H9 (cell line): ENCODE data around the gene COPB2. TPM values are rescaled to one million over a fixed set of nuclear protein-coding genes. Genes with fewer than 3 reads are reported as not detected.

Source experiments
- DNase-seq: peaks from one replicate; pipeline ENCODE4 v3.0.0-alpha.2; 2017
- H2AFZ ChIP-seq: one replicate; pipeline ENCODE4 v1.6.1; 2013; ENCODE audit warnings: mild to moderate bottlenecking, low read length, control low read depth, moderate library complexity
- H2AK5ac ChIP-seq: 2 replicates; pipeline ENCODE4 v1.6.1; 2013; ENCODE audit warnings: low read length, control low read depth, mixed read lengths; ENCODE audit not compliant: insufficient read length
- H2BK120ac ChIP-seq: one replicate; pipeline ENCODE4 v1.6.1; 2013; ENCODE audit warnings: low read depth, mild to moderate bottlenecking, low read length, control low read depth, inconsistent platforms; ENCODE audit not compliant: poor library complexity, severe bottlenecking
- H2BK12ac ChIP-seq: 2 replicates; pipeline ENCODE4 v1.6.1; 2013; ENCODE audit warnings: low read length, control low read depth, mixed read lengths, low read depth; ENCODE audit not compliant: insufficient read length
- H2BK15ac ChIP-seq: 2 replicates; pipeline ENCODE4 v1.6.1; 2013; ENCODE audit warnings: low read depth, low read length, control low read depth
- H2BK20ac ChIP-seq: one replicate; pipeline ENCODE4 v1.6.1; 2013; ENCODE audit warnings: low read depth, mild to moderate bottlenecking, low read length, control low read depth, inconsistent platforms; ENCODE audit not compliant: poor library complexity, severe bottlenecking
- H2BK5ac ChIP-seq: 2 replicates; pipeline ENCODE4 v1.6.1; 2013; ENCODE audit warnings: low read length, control low read depth, mixed read lengths; ENCODE audit not compliant: insufficient read length
- H3K14ac ChIP-seq: 2 replicates; pipeline ENCODE4 v1.6.1; 2013; ENCODE audit warnings: low read length, control low read depth; ENCODE audit not compliant: insufficient read depth
- H3K18ac ChIP-seq: 2 replicates; pipeline ENCODE4 v1.6.1; 2013; ENCODE audit warnings: low read depth, mild to moderate bottlenecking, mixed read lengths, low read length, control low read depth; ENCODE audit not compliant: insufficient read length
- H3K23ac ChIP-seq: 2 replicates; pipeline ENCODE4 v1.6.1; 2013; ENCODE audit warnings: low read length, control low read depth, mixed read lengths, low read depth; ENCODE audit not compliant: insufficient read length
- H3K23me2 ChIP-seq: 2 replicates; pipeline ENCODE4 v1.6.1; 2013; ENCODE audit warnings: low read depth, mild to moderate bottlenecking, mixed read lengths, low read length, control low read depth; ENCODE audit not compliant: insufficient read length, poor library complexity, severe bottlenecking
- H3K27ac ChIP-seq: 2 replicates; pipeline ENCODE4 v1.5.1; 2013; ENCODE audit warnings: low read length, control low read depth, mixed read lengths, low read depth; ENCODE audit not compliant: insufficient read length
- H3K27me3 ChIP-seq: 2 replicates; pipeline ENCODE4 v1.6.1; 2013; ENCODE audit warnings: low read length, control low read depth, inconsistent platforms; ENCODE audit not compliant: insufficient read depth
- H3K4ac ChIP-seq: 2 replicates; pipeline ENCODE4 v1.6.1; 2013; ENCODE audit warnings: low read depth, mild to moderate bottlenecking, control low read depth, inconsistent platforms, low read length, moderate library complexity
- H3K4me1 ChIP-seq: 2 replicates; pipeline ENCODE4 v1.6.1; 2013; ENCODE audit warnings: low read length, control low read depth, inconsistent platforms; ENCODE audit not compliant: insufficient read depth
- H3K4me2 ChIP-seq: 2 replicates; pipeline ENCODE4 v1.6.1; 2013; ENCODE audit warnings: low read length, control low read depth, mixed read lengths; ENCODE audit not compliant: insufficient read length, insufficient read depth
- H3K56ac ChIP-seq: 2 replicates; pipeline ENCODE4 v1.6.1; 2013; ENCODE audit warnings: low read depth, mild to moderate bottlenecking, mixed read lengths, low read length, control low read depth; ENCODE audit not compliant: insufficient read length
- H3K79me1 ChIP-seq: 2 replicates; pipeline ENCODE4 v1.6.1; 2013; ENCODE audit warnings: low read depth, mild to moderate bottlenecking, moderate library complexity, low read length, control low read depth, inconsistent platforms; ENCODE audit not compliant: insufficient read depth, poor library complexity, severe bottlenecking
- H3K79me2 ChIP-seq: 2 replicates; pipeline ENCODE4 v1.6.1; 2013; ENCODE audit warnings: low read length, control low read depth, inconsistent platforms; ENCODE audit not compliant: insufficient read depth
- H3K9ac ChIP-seq: 2 replicates; pipeline ENCODE4 v1.6.1; 2013; ENCODE audit warnings: low read length, control low read depth, mixed read lengths; ENCODE audit not compliant: insufficient read length; ENCODE audit errors: extremely low read depth
- H3K9me3 ChIP-seq: one replicate; pipeline ENCODE4 v1.6.1; 2013; ENCODE audit warnings: low read depth, low read length, inconsistent platforms; ENCODE audit not compliant: control insufficient read depth
- H3T11ph ChIP-seq: one replicate; pipeline ENCODE4 v1.6.1; 2013; ENCODE audit warnings: mild to moderate bottlenecking, low read length, control low read depth, inconsistent platforms
- H4K20me1 ChIP-seq: one replicate; pipeline ENCODE4 v1.6.1; 2013; ENCODE audit not compliant: control insufficient read depth, insufficient read length, insufficient read depth
- H4K5ac ChIP-seq: 2 replicates; pipeline ENCODE4 v1.6.1; 2013; ENCODE audit warnings: low read depth, mild to moderate bottlenecking, mixed read lengths, low read length, control low read depth; ENCODE audit not compliant: insufficient read length
- H4K8ac ChIP-seq: replicated peaks from 2 replicates; pipeline ENCODE4 v1.6.1; 2013; ENCODE audit warnings: low read length, control low read depth, mixed read lengths, low read depth; ENCODE audit not compliant: insufficient read length
- H4K91ac ChIP-seq: 2 replicates; pipeline ENCODE4 v1.6.1; 2013; ENCODE audit warnings: low read depth, mild to moderate bottlenecking, moderate library complexity, mixed read lengths, low read length, control low read depth; ENCODE audit not compliant: insufficient read length
- H3K27ac Mint-ChIP-seq, 3 experiments: 2 replicates in 2 of 3; 3 replicates in 1 of 3; pipeline ENCODE4 v1.8.0; 2020 to 2021; ENCODE audit warnings: mixed read lengths in 3 of 3, mild to moderate bottlenecking in 1 of 3, moderate library complexity in 1 of 3
- H3K27me3 Mint-ChIP-seq: 2 replicates; pipeline ENCODE4 v1.8.0; 2021; ENCODE audit warnings: low read depth, mild to moderate bottlenecking, moderate library complexity, mixed read lengths
- H3K36me3 Mint-ChIP-seq, 3 experiments: 2 replicates in 2 of 3; 3 replicates in 1 of 3; pipeline ENCODE4 v1.8.0; 2020 to 2021; ENCODE audit warnings: low read depth in 3 of 3, mixed read lengths in 3 of 3; ENCODE audit not compliant: insufficient read depth in 1 of 3
- H3K4me1 Mint-ChIP-seq, 2 experiments: 2 replicates each; pipeline ENCODE4 v1.8.0; 2020; ENCODE audit warnings: mixed read lengths in 2 of 2
- H3K4me3 Mint-ChIP-seq, 2 experiments: 2 replicates in 1 of 2; 3 replicates in 1 of 2; pipeline ENCODE4 v1.8.0; 2020 to 2021; ENCODE audit warnings: mild to moderate bottlenecking in 2 of 2, mixed read lengths in 2 of 2, moderate library complexity in 1 of 2
- H3K9me3 Mint-ChIP-seq, 2 experiments: 2 replicates in 1 of 2; 3 replicates in 1 of 2; pipeline ENCODE4 v1.8.0; 2020; ENCODE audit warnings: mild to moderate bottlenecking in 2 of 2, mixed read lengths in 2 of 2, moderate library complexity in 1 of 2
- WGBS: extraction: QIAGEN DNeasy Blood & Tissue Kit; methylation state at CpG from one replicate; pipeline ENCODE4 v1.1.7; 2013; ENCODE audit warnings: missing lambda C conversion rate, low lambda C conversion rate, mixed read lengths; ENCODE audit not compliant: insufficient read length; ENCODE audit errors: extremely low coverage; 5-methylcytosine and 5-hydroxymethylcytosine counted together
- total RNA-seq: library from RNA; stranded (reverse); gene quantifications from 2 replicates; pipeline ENCODE4 v1.2.1, GENCODE V29; 2021
- TF ChIP-seq, protein P1 (sequence below): fragments of 200-600 bp; sonication (generic); conservative IDR thresholded peaks from 3 replicates; pipeline ENCODE4 v1.8.0; 2021; ENCODE audit warnings: antibody characterized with exemption, mild to moderate bottlenecking

COPB2 gene
- total RNA-seq, 1 experiment from 2014 or later: 121 TPM

DNA sequence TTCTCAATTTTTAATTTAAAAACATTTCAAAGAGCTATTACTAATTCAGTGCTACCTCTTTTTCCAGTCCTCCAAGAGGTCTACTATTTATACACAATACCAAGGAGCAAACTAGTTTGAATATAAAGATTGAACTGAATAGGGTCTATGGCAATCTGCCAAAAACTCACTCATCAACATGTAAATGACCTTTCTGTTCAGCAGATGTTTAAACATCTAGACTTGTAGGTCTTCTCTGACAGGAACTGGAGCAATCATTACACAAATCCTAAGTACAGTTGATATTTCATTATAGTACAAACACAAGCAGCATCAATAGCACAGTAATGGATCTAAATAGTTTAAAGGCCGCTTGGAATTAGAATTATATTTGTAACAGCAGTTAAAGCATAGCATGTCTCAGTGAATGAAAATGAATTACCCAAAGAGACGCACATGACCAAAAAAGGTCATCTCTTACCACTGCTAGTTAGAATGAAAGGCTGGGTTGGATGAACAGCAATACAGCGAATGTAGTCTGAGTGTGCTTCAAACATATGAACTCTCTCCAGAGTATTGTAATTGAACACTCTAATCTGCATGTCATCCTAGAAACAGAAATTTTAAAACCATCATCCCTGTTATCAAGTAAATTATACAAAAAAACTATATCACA, 10.7 kb downstream of the COPB2 start:
- Histone ChIP-seq H3K79me1 (peaks cover 4% of the 10 kb centered on the region), H3K9ac (no peak overlapping the region), H4K8ac (no peak overlapping the region), H3T11ph (no peak overlapping the region), H3K79me2 (no peaks in the 10 kb centered on the region), H2BK12ac (no peak overlapping the region), H3K4me2 (no peak overlapping the region), H4K5ac (no peak overlapping the region), H3K56ac (no peak overlapping the region), H3K9me3 (no peaks in the 10 kb centered on the region), H2AFZ (no peak overlapping the region), H3K18ac (no peak overlapping the region), H3K14ac (no peak overlapping the region), H2BK5ac (no peak overlapping the region), H3K27ac (no peak overlapping the region), H2BK120ac (no peak overlapping the region), H4K20me1 (no peaks in the 10 kb centered on the region), H3K4me1 (no peaks in the 10 kb centered on the region), H2BK20ac (no peak overlapping the region), H4K91ac (no peak overlapping the region), H3K4ac (no peak overlapping the region), H2AK5ac (no peak overlapping the region), H2BK15ac (no peak overlapping the region), H3K23me2 (no peaks in the 10 kb centered on the region), H3K27me3 (no peaks in the 10 kb centered on the region), H3K23ac (no peak overlapping the region)
- DNase-seq: no peak
- Mint-ChIP-seq H3K9me3 (no peaks in the 10 kb centered on the region), H3K4me3 (no peak overlapping the region), H3K27ac (no peak overlapping the region), H3K27me3 (no peaks in the 10 kb centered on the region), H3K36me3 (peaks cover 23 to 66% (median 66%) of the 10 kb centered on the region in 3 experiments; a peak in 6 of 7 replicates), H3K4me1 (no peaks in the 10 kb centered on the region)
- TF ChIP-seq, protein P1, sequence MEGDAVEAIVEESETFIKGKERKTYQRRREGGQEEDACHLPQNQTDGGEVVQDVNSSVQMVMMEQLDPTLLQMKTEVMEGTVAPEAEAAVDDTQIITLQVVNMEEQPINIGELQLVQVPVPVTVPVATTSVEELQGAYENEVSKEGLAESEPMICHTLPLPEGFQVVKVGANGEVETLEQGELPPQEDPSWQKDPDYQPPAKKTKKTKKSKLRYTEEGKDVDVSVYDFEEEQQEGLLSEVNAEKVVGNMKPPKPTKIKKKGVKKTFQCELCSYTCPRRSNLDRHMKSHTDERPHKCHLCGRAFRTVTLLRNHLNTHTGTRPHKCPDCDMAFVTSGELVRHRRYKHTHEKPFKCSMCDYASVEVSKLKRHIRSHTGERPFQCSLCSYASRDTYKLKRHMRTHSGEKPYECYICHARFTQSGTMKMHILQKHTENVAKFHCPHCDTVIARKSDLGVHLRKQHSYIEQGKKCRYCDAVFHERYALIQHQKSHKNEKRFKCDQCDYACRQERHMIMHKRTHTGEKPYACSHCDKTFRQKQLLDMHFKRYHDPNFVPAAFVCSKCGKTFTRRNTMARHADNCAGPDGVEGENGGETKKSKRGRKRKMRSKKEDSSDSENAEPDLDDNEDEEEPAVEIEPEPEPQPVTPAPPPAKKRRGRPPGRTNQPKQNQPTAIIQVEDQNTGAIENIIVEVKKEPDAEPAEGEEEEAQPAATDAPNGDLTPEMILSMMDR: no peak
- no CpG with 5 or more reads among the region's 3 CpGs for whole genome bisulfite sequencing
